NCI-H226 (cell line): Measurements from ENCODE around the gene GLOD5.
"Not testable (repeated sequence)": the region's sequence is repeated elsewhere in the genome, so short reads cannot be mapped to it uniquely, and the experiment has no call there.

Experiments
- DNase-seq: peaks from one replicate; pipeline ENCODE4 v3.0.0-alpha.2; 2015

The GLOD5 gene

GRCh38 chrX:48794911-48795515, 33.5 kb downstream of the GLOD5 start:
- peak; percentile 9 for DNase-seq

DNA sequence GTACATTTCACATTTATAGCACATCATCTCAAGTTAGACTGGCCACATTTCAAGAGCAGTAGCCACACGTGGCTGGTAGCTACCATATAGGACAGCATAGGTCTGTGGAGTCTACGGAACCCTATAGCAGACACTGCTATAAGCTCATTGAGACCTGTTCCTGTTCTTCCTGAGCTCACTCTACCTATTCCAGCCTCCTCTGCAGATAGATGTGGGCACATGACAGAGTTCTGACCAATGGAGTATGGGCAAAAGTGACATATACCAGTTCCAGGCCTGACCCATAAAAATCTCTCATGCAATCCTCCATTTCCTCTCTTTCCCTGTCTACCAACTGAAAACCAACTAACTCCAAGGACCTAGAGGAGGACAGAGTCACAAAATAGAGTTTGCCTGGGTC, 36.8 kb downstream of the GLOD5 start:
- no peak for DNase-seq

DNA sequence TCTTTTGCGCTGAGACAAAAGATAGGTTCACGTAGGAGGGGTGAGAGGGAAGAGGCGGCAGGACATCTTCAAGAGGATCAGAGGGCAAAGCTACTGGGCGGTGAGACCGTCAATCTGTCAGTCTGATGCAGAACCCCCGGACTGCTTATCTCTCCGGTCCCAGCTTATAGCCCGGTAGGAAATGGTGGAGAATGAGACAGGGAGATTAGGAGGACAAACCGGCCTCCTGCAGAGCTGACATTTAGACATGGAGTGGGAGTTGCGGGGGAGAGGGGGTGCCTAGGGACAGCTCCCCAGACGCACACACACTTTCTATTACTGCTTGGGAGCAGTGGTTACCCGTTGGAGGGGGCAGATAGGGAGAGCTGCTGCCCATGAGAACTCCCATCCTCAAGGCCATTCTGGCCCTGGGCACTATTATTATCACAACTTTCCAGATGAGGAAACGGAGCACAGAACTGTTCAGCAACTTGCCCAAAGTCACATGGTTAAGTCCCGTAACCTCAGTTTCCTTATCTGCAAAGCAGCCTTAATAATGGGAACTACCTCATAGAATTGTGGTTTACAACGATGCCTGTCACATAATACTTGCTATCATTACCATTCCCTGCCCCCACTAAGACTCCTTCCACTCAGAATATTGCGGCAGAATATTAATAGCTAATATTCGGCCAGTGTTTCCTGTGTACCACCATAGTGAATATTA, 39.2 kb downstream of the GLOD5 start:
- DNase-seq = no peak

GRCh38 chrX:48801280-48802088, 39.9 kb downstream of the GLOD5 start, which contains the start of gene HDAC6:
Gene HDAC6 (plus strand): TSS chrX:48802067. CDS start chrX:48802693, 626 bp downstream.
- DNase-seq = peak; percentile 94

DNA sequence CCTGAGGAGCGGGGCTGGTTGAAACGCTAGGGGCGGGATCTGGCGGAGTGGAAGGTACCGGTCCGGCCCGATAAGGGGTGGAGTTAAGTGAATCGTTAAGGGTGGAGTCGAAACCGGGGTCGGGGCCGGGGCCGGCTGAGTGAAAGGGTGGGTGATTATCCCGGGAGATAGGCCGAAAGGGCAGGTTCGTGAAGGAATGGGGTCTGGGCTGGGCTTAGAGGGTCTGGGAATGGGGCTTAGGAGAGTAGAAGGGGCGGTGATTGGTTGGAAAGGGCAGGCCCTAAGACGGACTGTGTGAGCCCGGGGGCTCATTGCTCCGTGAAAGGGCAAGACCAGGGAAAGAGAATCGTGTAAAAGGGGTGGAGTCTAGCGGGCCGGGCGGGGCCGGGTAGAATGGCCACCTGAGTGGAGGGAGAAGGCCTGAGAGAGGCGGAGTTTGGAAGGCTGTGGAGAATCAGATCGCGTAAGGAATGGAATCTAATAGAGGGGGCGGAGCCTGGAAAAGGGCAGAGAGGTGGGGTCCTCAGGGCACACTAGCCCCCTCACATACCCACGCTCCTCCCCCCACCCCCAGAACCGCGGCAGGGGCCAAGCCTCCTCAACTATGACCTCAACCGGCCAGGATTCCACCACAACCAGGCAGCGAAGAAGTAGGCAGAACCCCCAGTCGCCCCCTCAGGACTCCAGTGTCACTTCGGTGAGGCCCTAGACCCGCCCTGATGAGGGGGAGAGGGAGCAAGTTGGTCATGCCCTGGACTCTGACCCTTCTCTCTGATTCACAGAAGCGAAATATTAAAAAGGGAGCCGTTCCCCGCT, 40.8 kb downstream of the GLOD5 start:
- DNase-seq = peak; percentile 76

GRCh38 chrX:48802905-48803200, 41.3 kb downstream of the GLOD5 start:
- no peak for DNase-seq

GRCh38 chrX:48806081-48806480, 44.5 kb downstream of the GLOD5 start:
- DNase-seq = no peak

GRCh38 chrX:48813644-48814043, 52.1 kb downstream of the GLOD5 start:
- DNase-seq = no peak

DNA sequence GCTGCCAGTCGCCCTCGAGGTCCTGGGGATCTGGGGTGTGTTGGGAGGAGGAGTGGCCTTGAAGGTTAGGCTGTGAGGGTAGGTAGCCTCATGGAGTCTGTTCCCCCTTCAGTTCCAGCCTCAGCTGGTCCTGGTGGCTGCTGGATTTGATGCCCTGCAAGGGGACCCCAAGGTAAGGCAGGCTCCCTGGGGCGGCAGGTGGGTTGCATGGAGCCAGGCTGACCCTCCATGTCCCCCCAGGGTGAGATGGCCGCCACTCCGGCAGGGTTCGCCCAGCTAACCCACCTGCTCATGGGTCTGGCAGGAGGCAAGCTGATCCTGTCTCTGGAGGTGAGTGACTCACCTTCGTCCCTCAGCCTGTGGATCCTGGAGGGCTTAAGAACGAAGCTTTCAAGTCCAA, 53.2 kb downstream of the GLOD5 start:
- DNase-seq = no peak

- DNase-seq = no peak
These were observed 53.7 kb downstream of the GLOD5 start for GRCh38 chrX:48815266-48815665.

DNA sequence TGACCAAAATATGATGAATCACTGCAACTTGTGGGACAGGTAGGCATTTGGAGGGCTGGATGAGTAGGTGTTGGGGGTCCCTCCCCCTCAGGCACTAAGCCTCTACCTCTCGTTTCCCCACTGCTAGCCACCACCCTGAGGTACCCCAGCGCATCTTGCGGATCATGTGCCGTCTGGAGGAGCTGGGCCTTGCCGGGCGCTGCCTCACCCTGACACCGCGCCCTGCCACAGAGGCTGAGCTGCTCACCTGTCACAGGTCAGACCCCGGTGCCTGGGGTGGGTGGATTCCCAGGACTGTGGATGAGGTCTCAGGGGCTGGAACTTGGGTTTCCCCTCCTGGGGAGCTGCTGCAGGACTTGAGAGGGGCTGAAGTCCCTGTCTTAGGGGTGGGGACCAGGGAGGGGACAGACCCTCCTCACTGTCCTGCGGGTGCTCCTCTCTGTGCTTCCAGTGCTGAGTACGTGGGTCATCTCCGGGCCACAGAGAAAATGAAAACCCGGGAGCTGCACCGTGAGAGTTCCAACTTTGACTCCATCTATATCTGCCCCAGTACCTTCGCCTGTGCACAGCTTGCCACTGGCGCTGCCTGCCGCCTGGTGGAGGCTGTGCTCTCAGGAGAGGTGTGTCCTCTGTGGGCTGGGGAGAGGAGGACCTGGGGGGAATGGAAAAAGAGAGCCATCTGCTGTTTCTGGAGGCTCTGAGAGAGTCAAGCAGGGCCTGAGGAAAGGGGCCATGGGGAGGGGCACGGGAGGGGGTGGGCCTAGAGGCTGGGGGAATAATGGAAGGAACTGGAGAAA, 54.7 kb downstream of the GLOD5 start:
- DNase-seq = no peak

DNA sequence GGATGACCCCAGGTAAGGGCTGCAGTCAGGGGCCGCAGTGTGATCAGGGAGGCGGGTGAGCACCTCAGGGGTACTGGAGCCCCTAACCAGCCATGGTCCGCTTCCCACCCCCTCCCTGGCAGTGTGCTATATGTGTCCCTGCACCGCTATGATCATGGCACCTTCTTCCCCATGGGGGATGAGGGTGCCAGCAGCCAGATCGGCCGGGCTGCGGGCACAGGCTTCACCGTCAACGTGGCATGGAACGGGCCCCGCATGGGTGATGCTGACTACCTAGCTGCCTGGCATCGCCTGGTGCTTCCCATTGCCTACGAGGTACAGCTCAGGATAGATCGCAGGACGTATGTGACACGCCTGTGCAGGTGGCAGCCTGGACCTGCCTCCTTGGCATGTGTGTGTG, 56.6 kb downstream of the GLOD5 start:
- DNase-seq = no peak

DNA sequence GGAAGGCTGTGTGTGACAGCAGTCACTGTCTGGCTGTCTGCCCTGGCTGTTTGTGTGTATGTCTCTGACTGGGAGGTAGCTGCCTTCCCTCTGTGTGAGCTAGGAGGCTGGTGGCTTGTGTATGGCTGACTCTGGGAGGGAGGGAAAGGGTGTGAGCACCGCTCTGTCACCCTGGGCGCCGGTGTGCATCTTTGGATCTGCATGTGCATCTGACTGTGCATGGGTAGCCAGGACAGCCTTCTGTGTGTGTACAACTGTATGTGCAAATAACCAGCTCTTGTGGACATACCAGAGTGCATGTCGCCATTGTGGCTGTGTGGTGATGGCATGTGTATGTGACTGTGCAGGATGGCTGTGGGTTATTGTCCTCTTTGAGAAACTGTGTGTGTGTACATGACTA, 57.3 kb downstream of the GLOD5 start:
- DNase-seq = no peak

DNA sequence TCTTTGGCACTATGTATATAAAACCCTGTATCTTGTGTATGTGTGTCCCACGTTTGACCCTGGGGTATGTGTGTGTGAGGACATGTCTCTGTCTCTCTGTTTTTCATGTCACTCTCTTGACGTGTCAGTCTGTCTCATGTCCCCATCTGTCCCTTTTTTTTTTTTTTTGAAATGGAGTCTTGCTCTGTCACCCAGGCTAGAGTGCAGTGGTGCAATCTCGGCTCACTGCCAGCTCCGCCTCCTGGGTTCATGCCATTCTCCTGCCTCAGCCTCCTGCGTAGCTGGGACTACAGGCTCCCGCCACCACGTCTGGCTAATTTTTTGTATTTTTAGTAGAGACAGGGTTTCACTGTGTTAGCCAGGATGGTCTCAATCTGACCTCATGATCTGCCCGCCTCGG, 57.8 kb downstream of the GLOD5 start:
- not testable (repeated sequence) for DNase-seq

- no peak for DNase-seq
These were observed 61.5 kb downstream of the GLOD5 start for GRCh38 chrX:48823053-48823452.
